HG03558 (cell line): ENCODE results near the gene MUCL3.
"Not testable (repeated sequence)": the region's sequence is repeated elsewhere in the genome, so short reads cannot be mapped to it uniquely, and the experiment has no call there.

Experiments
- ATAC-seq: cut with Tn5 transposase; IDR thresholded peaks from one replicate; pipeline ENCODE4 v1.9.1; 2021; ENCODE audit warnings: moderate number of reproducible peaks; ENCODE audit not compliant: unreplicated experiment; ENCODE audit errors: extremely low read depth

Gene MUCL3, protein sequence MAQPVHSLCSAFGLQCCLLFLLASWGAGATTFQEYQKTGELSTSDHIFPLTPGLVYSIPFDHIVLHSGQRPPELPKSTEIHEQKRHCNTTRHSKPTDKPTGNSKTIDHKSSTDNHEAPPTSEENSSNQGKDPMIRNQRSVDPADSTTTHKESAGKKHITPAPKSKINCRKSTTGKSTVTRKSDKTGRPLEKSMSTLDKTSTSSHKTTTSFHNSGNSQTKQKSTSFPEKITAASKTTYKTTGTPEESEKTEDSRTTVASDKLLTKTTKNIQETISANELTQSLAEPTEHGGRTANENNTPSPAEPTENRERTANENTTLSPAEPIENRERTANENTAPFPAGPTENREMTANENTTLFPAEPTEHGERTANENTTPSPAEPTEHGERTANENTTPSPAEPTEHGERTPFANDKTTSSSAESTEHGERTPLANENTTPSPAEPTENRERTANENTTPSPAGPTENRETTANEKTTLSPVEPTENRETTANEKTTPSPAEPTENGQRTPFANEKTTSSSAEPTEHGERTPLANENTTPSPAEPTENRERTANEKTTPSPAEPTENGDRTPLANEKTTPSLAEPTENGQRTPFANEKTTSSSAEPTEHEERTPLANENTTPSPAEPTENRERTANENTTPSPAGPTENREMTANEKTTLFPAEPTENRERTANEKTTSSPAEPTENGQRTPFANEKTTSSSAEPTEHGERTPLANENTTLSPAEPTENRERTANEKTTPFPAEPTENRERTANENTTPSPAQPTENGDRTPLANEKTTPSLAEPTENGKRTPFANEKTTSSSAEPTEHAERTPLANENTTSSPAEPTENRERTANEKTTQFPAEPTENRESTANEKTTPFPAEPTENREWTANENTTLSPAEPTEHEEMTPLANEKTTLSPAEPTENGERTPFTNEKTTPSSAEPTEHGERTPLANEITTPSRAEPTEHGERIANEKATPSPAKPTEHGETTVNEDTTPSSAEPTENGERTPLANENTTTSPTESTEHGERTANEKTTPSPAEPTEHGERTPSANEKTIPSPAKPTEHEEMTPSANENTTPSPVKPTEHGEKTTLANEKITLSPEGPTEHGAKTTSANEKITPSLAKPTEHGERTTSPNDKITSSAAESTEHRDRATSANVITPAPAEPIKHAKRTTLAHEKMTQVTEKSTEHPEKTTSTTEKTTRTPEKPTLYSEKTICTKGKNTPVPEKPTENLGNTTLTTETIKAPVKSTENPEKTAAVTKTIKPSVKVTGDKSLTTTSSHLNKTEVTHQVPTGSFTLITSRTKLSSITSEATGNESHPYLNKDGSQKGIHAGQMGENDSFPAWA (N-terminal part only)

DNA sequence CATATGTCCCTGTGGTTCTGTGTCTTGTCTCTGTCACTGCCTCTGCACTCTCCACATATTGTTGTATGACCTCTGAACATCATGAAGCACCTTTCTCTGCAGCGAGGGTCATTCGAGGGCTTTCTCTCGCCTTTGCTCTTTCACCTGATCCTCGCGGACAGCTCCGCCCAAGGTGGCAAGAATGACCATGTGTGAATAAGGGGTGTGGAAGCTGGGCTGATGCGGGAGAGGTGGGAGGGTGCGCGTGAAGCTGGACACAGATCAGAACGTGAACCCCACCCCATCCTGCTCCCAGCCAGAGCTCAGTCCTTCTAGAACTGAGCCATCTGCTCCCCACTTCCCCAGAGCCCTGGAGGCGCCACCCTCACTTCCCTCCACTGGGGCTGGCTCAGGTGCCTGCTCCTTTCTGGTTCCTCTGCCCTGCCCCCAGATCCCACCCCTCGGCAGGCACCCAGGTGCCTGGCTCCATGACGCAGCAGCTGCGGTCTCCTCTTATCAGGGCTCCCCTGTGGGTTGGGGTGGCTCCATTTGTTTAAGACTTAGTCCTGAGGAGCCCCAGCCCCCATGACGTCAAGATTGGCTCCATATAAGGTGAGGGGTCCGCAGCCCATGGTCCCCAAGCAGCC is at the start of gene MUCL3:
Gene MUCL3, plus strand, starts transcription at position 613 of the 626 bp plus-strand sequence. CDS start 27 bp downstream, outside the sequence.
- no peak for ATAC-seq

DNA sequence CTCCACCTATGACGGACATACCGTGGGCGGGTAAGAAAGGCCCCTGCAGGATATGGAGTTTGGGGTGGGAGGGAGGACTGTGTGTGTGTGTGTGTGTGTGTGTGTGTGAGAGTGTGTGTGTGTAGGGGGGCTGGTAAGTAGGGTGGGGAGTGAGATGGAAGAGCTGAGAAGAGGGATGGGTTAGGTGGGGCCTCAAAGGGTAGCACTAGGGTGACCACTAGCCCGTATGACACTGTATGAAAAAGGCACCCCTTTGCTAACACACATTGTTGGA is 49.4 kb upstream of the MUCL3 start:
- no peak for ATAC-seq

DNA sequence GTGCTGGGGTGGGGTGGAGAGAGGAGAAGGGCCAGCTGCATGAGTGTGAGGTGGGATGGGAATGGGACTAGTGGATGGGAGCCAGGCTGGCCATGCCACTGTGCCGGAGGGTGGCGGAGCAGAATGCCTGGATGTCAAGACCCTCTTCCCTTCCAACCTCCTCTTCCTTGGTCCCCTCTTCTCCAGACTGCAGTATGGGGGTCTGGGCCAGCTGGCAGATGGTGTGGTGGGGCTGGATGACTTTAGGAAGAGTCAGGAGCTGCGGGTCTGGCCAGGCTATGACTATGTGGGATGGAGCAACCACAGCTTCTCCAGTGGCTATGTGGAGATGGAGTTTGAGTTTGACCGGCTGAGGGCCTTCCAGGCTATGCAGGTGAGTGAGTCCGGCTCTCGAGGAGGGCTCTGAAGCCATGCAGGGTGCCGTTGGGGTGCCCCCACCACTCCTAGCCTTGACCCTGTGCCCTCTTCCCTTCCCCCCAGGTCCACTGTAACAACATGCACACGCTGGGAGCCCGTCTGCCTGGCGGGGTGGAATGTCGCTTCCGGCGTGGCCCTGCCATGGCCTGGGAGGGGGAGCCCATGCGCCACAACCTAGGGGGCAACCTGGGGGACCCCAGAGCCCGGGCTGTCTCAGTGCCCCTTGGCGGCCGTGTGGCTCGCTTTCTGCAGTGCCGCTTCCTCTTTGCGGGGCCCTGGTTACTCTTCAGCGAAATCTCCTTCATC is 48.8 kb upstream of the MUCL3 start:
- no peak for ATAC-seq

DNA sequence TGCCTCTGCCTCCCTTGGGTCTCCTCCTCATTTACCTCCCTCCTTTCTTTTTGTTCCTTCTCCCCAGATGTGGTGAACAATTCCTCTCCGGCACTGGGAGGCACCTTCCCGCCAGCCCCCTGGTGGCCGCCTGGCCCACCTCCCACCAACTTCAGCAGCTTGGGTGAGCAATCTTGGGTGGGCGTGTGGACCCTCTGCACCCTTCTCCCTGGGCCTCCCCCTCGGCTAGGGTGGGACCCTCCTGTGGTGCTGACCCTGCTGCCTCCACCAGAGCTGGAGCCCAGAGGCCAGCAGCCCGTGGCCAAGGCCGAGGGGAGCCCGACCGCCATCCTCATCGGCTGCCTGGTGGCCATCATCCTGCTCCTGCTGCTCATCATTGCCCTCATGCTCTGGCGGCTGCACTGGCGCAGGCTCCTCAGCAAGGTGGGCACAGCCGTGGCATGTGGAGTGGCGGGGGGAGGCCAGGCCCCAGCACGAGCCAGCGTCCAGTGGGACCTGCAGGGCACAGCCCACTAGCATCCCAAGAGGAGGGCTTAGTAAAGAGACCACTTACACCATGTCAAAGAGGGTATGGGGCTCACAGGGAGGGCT is 47.7 kb upstream of the MUCL3 start:
- no peak for ATAC-seq

DNA sequence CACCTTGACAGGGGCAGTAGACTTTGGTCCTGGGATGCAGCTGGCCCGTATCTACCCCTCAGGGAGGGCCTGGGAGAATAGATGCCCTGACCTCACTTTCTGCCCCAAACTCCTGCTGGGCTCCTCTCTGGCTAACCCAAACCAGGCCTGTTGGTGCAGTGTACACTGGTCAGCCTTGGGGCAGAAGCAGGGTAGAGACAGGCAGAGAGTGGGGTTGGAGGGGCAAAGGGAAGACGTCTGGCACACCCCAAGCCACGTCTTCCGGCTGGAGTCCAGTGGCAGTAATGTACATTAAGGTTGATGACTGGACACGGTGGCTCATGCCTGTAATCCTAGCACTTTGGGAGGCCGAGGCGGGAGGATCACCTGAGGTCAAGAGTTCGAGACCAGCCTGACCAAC is 47.1 kb upstream of the MUCL3 start:
- no peak for ATAC-seq

DNA sequence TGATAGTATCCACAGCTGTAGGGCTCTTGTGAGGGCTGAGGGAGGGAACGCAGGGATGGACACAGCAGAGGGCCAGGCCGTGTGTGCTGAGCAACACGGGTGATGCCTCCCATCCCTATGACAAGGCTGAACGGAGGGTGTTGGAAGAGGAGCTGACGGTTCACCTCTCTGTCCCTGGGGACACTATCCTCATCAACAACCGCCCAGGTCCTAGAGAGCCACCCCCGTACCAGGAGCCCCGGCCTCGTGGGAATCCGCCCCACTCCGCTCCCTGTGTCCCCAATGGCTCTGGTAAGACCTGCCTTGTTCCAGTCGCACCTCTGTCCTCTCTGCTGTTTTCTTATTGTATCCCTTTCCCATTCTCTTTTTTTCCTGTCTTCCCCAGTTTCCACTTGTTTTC is 46.4 kb upstream of the MUCL3 start:
- ATAC-seq, result no peak

DNA sequence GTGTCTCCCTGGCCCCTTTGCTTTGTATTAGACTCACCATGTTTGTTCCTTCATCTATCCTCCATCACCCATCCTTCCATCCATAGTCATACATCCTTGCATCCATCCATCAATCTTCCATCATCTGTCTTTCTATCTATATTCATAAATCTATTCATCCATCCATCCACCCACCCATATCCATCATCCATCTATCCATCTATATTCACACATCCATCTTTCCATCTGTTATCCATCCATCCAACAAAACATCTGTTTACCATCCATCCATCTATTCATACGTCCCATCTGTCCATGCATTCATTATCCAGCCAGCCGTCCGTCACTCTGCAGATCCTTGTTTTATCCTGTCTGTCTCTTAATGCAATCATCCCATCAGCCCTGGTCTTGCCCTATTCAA is 45.8 kb upstream of the MUCL3 start:
- no peak for ATAC-seq

DNA sequence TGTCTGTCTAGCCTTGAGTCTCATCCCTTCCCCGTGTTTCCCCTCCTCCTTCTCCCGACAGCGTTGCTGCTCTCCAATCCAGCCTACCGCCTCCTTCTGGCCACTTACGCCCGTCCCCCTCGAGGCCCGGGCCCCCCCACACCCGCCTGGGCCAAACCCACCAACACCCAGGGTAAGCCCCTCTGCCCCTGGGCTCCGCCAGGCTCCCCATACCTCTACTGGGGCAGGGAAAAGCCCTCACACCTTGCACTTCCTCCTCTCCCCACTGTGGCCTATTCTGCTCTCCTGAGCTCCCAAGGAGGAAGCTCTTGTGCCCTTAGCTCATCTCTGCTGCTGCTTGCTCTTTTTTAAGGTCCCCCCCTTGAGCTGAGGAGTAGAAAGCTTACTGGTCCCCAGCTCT is 45.4 kb upstream of the MUCL3 start:
- ATAC-seq, result no peak

DNA sequence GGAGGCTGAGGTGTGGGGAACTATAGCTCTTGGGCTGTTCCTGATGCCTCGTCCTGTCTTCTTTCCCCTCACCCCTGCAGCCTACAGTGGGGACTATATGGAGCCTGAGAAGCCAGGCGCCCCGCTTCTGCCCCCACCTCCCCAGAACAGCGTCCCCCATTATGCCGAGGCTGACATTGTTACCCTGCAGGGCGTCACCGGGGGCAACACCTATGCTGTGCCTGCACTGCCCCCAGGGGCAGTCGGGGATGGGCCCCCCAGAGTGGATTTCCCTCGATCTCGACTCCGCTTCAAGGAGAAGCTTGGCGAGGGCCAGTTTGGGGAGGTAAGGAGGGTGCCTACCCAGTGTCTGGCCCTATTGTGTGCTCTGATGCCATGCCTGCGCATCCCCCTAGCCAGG is 44.2 kb upstream of the MUCL3 start:
- ATAC-seq, result no peak

DNA sequence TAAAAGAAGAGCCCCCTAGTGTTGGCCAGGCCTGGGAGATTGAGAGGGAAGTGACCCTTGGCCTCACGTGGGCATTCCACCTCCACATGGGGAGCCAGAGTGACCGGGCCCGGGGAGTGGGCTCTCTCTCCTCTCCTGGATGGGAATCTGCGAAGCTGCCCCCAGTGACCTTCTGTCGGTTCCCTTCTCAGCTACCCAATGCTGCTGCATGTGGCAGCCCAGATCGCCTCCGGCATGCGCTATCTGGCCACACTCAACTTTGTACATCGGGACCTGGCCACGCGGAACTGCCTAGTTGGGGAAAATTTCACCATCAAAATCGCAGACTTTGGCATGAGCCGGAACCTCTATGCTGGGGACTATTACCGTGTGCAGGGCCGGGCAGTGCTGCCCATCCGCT is 42.9 kb upstream of the MUCL3 start:
- no peak for ATAC-seq

DNA sequence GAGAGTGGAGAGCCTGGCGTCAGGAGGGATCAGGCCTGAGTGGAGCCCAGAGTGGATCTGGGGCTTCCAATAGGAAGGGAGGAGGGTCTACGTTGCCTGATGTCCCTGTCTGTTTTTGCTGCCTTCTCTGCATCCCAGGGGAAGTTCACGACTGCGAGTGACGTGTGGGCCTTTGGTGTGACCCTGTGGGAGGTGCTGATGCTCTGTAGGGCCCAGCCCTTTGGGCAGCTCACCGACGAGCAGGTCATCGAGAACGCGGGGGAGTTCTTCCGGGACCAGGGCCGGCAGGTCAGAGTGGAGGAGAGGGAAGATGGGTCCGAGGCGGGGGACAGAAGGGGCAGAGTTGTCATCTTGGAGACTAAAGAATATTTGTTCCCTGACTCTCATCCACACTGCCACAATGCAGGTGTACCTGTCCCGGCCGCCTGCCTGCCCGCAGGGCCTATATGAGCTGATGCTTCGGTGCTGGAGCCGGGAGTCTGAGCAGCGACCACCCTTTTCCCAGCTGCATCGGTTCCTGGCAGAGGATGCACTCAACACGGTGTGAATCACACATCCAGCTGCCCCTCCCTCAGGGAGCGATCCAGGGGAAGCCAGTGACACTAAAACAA is 41.9 kb upstream of the MUCL3 start:
- no peak for ATAC-seq

DNA sequence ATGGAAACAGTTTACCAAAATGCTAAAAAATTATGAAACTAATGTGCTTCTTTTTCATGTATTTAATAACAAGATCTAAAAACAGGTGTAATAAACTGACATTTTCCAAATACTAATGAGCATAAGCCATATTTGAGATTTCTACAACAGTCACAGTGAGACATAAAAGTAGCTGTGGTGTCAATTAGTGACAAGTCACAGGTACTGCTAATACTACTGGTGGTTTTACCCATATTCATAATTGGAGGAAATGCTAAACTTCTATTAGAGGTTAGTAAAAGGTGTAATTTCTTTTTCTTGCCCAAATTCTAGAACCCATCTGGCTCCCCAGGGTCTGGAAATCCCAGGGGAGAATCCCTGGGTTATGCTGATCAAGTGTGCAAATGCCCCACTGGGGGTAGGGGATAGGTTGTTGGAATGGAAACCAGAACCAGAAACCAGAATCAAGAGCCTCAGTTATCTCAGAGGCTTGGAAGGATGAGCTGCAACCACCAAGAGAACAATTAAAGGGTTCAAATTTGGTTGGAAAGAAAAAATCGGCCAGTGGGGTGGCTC is 39.8 kb upstream of the MUCL3 start:
- ATAC-seq, result no peak

DNA sequence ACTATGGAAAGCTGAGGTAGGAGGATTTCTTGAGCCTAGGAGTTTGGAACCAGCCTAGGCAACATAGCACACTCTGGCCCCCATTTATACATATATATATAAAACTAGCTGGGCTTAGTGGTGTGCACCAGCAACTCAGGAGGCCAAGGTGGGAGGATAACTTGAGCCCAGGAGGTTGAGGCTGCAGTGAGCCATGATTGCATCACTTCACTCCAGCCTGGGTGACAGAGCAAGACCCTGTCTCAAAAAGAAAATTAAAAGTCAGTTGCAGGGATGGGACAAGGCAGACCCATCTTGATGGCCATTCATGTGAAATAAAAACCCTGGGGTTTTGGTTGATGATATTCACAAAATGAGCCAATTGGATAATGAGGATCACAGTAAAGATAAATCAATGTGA is 39.3 kb upstream of the MUCL3 start:
- ATAC-seq, result no peak

DNA sequence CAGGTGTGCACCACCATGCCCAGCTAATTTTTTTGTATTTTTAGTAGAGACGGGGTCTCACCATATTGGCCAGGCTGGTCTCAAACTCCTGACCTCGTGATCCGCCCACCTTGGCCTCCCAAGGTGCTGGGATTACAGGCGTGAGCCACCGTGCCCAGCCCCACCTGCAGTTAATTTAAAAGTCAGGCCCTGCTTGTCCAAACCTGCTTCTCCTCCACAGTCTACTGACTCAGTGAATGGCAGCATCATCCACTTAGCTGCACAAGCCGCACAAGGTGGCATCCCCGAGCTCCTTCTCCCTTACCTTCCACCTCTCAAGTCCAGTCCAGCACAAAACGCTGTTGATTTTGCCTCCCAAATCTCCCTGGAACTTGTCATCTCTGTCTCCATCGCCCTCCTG is 38.6 kb upstream of the MUCL3 start:
- not testable (repeated sequence) for ATAC-seq

DNA sequence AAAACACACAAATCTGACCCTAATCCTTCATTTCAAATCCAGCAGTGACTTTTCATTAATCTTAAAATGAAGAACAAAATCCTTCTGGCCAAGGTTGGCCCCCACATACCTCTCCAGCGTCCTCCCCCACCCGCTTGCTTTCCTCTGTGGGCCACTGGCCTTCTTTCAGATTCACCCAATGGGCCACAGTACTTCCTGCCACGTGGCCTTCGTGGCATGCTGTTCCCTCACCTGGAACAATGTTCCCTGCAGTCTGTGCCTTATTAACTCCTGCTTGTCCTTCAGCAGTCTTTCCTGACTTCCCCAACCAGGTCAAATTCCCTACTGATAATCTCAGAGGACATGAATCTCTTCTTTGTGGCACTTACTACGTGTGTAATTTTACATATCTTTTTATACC is 38.1 kb upstream of the MUCL3 start:
- no peak for ATAC-seq

DNA sequence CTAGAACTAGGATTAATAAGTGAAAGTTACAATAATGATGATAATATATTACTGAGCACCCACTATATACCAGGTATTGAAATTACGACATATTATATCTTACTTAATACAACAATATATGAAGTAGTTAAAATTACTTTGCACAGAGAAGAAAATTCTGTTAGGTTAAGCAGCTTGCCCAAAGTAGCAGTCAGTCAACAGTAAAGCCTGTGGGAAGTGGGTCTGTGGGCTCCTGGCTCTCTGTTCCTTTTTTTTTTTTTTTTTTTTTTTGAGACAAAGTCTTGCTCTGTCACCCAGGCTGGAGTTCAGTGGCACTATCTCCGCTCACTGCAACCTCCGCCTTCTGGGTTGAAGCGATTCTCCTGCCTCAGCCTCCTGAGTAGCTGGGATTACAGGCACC is 37.5 kb upstream of the MUCL3 start:
- no peak for ATAC-seq

DNA sequence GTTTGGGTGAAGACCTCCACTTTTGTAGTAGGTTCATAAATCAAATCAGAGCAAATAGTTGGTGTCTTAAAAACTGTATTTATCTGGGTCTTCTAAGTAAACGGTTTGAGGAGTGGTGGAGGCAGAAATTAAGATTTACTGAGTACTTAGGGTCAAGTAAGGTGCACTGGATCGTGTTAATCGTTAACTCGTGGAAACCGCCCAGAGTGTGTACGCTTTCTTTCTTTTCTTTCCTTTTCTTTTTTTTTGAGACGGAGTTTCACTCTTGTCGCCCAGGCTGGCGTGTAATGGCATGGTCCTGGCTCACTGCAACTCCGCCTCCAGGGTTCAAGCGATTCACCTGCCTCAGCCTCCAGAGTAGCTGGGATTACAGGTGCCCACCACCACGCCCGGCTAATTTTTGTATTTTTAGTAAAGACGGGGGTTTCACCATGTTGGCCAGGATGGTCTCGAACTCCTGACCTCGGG is 33.4 kb upstream of the MUCL3 start:
- not testable (repeated sequence) for ATAC-seq

DNA sequence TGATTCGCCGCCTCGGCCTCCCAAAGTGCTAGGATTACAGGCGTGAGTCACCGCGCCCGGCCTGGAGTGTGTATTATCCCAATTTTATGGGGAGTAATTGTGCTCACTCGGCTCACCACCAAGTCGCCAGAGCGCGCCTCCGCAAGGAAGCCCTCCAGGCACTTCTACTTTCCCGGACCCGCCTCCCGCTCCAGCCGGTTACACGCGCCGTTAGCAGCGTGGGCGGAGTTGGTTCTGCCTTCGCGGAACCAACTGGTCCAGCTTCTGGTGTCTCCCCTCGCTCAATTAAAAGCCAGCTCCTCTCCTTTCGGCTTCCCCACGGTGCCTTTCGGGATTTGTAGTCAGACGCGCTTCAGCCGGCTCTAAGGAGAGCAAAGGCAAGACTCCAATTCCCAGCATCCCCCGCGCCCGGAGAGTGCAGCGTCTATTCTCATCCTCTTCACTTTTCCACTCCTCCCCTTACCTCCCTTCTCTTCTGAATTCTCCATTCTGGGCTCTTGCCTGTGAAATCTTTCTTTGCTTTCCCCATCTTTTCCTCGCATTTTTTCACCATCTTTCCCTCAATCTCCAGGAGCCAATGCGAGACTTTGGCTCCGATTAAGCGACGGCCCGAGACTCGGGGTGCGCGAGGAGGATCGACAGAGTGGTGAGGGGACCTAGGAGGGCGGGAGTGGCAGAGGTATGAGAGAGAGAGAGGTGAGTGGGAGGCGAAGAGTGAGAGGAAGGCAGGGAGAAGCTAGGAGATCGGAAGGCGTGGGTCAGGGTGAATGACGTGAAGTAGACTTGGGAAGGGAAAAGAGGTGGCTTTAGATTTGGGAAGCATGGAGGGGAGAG is 32.8 kb upstream of the MUCL3 start, which contains the start of gene GTF2H4:
Gene GTF2H4, plus strand, starts transcription at position 450 of the 834 bp plus-strand sequence.
- peak; percentile 71 for ATAC-seq
